NCI-H2227 (cell line): Measurements from ENCODE around the gene HOATZ.

Experiments used
- DNase-seq: peaks from one replicate; lab custom pipeline; 2025; ENCODE audit not compliant: unreplicated experiment; lab: John Stamatoyannopoulos, UW

Gene HOATZ

DNA sequence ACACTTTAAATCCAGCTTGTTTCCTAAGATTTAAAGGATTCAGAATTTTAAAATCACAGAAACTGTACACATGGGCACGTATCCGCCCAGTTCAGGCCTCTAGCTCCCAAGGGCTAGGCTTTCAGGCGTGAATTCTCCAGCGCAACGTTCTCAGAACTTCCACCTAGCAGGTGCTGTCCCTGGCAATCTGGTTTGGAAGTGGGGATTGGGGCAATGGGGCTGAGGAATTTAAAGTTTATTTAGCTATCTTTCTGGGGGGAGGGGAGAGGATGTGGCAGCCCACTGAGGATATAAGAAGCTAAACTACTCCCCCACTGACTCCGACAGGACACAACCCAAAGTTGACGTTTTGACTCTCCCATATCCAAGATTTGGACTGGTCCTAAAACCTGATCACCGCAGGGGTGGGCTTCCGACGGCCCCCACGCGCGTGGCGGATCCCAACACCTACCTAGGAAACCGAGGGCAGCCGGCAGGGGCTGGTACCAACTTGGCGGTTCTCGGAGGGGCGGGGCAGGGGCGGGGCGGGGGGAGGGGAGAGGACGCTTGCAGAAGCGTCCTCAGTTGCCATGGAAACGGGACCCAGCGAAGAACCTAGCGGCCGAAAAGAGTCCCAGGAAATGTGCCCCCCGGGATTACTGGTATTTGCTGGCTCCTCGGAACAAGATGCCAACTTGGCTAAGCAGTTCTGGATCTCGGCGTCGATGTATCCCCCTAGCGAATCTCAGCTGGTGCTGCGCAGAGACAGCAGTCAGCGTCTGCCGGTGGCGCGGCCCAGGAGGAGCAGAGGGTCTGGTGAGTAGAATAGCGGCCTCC is at the start of gene HOATZ:
HOATZ (plus strand) TSS at position 563 of the 816 bp plus-strand sequence; CDS start at position 570, 7 bp downstream.
- DNase-seq: peak; percentile 71

DNA sequence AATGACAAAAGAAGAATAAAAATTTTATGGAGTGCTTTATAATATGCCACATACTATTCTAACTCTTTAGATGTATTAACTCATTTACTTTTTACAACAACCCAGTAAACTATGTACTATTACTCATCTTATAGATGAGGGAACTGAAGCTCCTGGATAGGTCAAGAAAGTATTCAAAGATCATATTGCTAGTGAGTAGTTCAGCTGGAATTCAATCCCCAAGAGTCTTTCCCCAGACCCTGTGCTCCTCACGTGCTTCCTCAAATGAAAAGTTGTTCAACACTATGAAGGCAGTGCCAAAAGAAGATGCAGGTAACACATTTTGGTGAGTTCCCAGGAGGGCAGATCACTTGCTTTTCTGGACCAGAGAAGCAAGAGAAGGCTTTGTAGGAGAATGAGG is 49.2 kb upstream of the HOATZ start:
- DNase-seq: no peak

DNA sequence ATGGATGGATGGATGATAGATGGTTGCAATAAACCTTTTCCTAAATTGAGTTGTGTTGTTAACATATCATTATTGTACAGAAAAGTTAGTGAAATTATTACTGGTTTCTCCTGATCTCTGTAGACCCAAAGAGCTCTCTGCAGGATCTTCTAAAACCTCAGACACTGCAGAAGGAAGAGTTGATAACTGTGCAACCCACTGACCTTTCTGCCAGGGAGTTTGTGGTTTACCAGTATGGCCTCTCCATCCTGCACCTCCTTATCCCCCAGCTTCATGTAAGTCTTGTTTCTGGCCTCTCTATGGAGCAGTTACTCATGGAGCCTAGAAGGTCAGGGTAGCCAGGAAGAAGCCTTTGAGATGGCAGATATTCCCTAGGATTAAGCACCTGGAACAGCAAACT is 48.0 kb upstream of the HOATZ start:
- no peak for DNase-seq

DNA sequence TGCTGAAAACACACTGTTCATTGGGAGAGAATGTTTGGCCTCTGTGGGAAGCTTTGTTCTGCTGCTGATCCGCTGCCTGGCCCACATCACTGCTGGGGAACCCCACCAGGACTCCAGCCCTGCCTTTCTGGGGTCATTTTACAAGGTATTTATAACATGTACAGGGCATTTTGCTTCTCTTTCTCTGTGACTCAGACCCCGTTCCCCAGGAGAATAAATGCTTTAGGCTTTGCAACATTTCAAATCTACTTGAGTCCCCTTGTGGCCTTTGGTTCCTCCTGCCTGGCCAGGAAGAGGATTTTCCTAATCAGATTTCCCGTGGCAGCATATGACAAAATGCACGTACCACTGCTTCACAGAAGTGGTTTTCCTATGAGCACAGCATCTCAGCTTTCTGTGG is 45.4 kb upstream of the HOATZ start:
- no peak for DNase-seq

DNA sequence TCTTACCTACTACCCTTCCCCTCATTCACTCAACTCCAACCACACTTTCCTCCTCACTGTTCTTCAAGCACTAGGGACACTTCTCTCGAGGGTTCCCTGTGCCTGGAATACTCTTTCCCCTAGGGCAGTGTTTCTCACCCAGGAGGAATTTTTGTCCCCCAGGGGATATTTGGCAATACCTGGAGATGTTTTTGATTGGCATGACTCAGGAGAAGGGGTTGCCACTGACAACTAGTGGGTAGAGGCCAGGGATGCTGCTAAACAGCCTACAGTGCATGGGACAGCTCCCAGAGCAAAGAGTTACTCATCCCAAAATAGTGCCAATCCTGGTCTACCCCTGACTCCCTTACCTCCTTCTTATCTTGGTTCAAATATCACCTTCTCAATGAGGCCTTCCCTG is 42.4 kb upstream of the HOATZ start:
- no peak for DNase-seq

DNA sequence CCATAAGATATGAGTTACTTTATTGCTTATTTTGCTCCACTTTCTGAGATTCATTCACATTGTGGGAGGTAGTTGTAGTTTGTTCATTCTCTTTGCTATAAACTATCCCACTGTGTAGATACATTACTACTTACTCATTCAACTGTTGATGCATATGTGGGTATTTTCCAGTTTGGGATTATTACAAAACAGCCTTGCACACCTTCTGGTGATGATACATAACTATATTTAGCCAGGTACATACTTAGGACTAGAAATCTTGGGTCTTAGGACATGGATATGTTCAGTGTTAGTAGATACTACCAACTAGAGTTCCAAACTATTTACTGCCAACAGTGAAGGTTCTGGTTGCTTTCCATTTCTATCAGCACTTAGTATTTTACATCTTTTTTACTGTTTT is 40.1 kb upstream of the HOATZ start:
- no peak for DNase-seq

DNA sequence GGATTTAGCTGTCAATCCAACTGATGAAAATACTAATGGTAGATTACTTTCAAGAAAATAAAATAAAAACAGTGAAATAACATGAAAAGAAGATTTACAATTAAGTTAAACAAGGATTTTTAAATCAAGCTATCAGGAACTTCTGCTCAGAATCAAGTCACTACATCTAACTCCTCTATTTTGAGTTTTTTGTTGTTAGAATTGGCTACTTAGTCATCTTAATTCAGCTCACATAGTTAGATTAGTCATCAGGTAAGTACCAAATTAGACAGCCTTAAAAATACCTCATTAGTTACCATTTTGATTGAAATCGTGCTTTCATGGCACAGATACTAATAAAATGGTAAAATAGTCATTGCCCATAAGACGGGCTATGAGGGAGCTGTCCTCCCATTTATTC is 38.2 kb upstream of the HOATZ start:
- no peak for DNase-seq

DNA sequence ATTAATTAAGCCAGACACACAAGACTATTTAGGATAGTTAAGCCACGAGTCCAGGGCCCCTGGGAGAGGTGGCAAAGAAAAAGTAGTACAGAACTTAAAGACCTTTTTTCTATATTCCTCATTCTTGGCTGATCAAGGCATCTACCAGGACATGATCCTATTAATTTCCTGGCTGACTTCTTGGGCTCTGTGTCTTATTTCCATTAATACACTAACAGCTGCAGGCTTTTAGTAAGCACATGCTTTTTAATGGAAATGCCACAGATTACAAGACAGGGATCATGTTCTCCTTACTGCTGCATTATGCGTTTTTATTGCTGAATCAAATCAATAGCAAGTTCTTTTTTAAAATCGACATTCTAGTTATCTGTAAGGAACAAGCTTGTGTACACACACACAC is 37.6 kb upstream of the HOATZ start:
- no peak for DNase-seq

DNA sequence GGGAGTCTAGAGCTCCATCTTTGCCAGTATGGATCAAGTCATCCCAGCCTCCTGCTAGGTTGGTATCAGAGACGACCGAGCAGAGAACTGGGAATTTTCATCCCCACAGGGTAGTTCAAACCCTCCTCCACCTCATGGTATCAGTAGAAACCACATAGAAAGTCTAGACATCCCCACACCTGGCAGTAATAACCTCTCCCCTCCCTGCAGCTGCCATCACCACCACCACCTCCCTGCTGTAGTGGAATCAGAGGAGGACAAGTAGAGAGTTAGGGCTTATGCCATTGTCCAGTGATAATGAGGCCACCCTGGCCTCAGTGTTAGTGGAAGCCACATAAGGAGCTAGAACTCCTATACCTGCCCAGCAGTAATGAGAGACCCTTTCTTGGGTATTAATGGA is 36.7 kb upstream of the HOATZ start:
- no peak for DNase-seq

DNA sequence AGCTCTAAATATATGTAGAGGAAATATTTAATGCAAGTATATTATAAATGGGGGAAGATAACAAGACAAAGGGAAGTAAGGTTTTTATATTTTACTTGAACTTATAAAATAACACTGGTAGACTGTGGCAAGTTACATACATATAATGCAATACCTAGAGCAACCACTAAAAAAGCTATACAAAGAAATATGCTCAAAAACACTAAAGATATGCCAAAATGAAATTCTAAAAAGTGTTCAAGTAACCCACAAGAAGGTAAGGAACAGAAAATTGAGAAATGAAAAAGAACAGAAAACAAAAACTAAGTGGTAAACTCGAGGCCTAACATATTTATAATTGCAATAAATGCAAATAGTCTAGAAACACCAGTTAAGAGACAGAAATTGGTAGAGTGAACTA is 34.9 kb upstream of the HOATZ start:
- DNase-seq: no peak

DNA sequence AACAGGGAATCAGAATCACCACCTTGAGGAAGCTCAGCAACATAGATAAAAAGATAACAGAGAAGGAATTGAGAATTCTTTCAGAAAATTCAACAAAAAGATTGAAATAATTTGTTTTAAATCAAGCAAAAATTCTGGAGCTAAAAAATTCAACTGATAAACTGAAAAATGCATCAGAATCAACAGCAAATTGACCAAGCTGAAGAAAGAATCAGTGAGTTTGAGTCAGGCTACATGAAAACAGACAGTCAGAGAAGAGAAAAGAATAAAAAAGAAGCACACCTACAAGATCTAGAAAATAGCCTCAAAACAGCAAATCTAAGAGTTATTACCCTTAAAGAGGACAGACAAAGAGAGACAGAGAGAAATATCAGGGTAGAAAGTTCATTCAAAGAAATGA is 31.1 kb upstream of the HOATZ start:
- DNase-seq: no peak

DNA sequence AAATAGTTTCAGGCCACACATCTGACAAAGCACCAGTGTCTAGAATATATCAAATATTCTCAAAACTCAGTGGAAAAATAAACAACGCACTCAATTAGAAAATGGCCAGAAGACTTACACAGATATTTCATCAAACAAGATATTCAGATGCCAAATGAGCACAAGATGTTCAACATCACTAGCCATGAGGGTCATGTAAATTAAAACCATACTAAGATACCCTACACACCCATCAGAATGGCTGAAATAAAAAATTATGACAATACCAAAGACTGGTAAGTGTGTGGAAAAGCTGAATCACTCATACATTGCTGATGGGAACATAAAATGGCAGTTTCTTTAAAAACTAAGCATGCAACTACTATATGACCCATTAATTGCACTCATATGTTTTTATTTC is 24.1 kb upstream of the HOATZ start:
- DNase-seq: no peak

DNA sequence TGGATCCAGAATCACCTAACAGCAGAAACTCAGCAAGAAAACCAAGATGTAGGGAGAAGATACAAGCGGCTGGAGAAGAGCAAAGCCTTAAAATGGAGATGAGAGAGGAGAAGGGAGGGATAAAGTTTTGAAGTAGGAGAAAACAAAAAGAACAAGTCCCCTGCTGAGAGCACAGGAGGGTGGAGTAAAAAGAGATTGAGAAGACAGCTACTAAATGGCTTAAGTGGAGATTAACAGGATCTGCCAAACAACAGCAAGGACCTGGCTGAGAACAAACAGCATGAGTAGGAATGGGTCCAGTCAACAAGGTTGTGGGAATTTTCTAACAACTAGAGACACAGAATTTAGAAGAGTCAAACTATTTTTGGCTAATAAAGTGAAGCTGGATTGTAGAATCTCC is 20.5 kb upstream of the HOATZ start:
- no peak for DNase-seq

DNA sequence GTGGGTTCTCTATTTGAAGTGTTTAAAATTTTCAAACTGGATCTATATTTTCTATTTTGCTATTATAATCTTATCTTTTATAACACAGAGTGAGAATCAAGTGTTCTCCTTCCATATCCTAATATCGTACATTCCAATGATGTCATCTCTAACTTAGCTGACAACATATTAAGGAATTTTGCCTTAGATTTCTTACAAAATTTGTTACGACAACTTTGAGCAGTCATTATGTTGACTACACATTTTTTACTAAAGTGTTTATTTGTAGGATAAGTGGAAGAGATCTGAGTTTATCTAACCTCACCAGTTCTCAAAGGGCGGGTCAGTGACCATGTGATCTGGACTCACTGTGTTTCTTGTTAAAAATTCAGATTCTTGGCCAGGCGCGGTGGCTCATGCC is 15.1 kb upstream of the HOATZ start:
- no peak for DNase-seq

DNA sequence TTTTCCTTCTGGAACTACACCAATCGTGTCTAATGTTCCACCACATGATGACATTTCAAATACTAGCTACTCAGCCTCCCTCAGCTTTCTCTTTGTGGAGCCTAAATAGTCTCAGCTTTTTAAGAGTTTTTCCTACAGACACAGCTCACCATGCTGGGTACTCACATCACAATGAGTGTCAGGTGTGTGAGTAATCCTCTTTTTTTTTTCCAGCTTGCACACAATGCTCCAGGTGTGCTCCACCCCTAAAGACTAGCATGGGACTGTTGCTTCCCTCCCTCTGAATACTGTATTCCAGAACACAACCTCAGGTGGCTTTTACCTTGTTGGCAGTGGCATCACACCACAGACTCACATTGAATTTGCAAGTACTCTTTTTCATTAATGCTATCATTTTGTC is 14.1 kb upstream of the HOATZ start:
- DNase-seq: no peak

DNA sequence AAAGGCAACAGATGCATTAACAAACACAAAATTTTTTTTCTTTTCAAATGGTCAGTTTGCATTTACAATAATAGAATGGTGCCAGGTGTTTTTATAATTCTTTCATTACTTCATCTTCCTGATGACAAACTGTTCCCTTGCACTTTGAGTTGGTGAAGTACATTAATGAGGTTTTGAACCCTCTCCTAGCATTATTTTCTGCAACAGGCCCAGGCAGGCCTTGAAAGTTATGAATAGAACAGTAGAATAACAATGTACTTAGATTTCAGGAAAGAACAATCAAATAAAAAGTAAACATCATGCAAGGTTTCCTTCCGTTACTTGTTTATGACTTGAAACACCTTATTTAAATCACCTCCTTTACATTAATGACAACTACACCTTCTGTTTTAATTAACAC is 12.0 kb upstream of the HOATZ start:
- DNase-seq: no peak

DNA sequence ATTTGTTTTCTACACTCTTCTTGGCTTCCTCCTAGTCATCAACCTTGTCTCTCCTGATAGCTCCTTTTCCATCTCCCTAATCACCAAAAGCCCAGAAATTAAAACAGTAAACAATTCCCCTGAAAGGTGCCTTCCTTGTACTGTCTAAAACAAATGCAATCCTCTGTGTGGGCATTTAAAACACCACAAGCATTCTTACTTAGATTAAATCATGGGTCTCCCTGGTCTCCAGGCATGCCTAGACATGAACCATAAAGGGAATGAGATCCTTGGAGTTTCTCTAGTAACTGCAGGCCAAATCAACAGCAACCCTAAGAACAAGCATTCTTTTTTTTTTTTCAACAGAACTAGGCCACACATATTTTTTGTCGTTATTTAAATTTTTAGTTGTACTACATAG is 4.3 kb upstream of the HOATZ start:
- no peak for DNase-seq

DNA sequence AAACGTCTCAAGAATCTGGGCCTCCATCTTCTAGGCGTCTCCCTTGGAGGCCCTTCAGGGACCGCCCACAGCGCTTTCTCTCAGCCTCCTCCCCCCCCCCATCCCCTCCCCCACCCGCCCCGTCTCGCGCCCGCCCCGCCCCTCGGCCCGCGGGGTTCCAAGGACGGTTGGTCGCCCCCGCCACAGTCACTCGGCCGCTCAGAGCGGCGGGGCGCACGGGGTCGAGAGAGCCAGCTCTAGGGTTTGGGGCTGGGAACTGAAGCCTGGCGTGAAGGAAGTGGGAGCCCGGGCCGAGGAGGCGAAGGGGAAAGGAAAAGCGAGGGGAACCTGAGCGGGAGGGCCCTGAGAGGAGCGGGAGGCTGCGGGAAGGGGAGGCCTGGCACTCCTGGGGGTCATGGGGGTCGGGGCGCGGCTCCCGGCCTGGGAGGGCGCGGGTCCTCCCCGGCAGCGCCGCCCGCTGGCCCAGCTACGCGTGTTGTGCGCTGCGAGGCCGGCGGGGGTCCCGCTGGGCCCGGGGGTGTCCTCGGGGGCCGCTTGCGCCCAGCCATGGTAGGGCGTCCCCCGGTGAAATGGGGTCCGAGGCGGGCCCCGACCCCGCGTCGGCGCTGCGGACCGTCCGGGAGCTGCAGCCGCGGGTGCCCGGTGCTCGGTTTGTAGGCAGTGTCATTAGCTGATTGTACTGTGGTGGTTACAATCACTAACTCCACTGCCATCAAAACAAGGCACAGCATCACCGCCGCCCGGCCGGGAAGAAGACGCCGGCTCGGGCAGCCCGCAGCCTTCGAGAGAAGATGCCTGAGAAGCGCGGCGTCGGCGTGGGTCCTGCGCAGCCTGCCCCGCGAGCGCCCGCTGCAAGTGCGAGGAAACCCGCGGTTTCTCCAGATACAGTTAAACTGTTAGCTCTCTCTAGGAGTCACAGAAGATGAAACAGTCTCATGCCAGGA is 2.0 kb upstream of the HOATZ start, which contains the start of gene BTG4:
BTG4 (minus strand) TSS at position 91 of the 944 bp plus-strand sequence. CDS start 13,610 bp downstream, outside the sequence.
- DNase-seq: peak; percentile 35

DNA sequence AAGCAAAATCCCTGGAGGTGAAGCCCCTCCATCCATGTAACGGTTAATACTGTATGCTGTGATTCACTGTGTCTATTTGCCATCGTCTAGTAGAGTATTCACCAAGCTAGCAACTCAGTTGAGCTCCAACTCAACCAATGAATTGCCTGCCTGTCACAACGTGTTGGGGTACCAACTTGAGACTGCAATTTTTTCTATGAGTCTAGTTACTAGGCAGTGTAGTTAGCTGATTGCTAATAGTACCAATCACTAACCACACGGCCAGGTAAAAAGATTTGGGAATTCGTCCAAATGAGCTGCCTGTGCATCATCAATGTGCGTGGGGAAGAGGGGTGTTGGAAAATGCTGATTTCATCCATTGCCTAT is 1.4 kb upstream of the HOATZ start:
- DNase-seq: no peak

DNA sequence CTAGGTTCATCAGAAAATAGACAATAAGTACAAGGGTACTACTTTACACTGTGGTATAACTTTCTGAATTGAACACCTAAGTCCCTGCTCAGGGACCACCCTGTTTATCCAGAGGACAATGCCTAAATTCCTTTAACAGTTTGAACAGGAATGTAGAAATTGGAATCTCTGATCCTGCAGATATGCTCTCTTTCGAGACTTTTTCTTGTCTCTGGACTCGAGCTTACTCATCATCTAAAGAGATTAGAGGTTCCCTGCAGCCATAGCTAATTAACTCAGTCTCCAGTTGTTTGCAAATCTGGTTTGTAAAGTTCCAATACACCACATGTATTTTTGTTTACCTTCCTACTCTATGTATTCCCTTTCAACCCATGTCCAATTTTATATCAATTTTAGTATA is 1.0 kb downstream of the HOATZ start:
- no peak for DNase-seq

DNA sequence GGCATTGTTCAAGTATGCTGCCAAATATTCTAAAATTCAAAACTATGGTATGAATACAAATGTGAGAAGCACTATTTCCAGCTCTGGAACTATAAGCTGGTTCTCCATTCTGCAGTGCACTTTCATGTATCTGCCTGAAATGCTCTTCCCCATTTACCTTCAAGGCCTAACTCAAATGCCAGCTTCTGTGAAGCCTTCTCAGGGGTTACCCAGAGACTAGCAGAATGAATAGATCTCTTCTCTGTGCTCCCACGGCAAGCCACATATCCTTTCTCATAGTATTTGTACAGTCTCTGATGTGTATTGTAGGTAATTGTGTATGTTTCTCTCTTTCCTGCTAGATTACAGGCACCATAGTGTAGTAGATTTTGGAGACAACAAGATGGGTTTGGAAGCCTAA is 4.1 kb downstream of the HOATZ start:
- no peak for DNase-seq

DNA sequence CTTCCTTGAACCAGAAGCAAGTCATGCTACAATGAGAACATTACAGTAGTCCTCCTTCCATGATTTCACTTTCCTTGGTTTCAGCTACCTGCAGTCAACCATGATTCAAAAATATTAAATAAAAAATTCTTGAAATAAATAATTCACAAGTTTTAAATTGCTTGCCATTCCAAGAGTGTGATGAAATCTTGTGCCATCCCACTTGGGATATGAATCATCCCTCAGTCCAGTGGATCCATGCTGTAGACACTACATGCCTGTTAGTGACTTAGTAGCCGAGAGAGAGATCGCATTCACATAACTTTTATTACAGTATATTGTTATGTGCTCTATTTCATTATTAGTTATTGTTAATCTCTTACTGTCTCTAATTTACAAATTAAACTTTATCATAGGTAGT is 6.0 kb downstream of the HOATZ start:
- no peak for DNase-seq
